Activated B cell treated with CpG ODN at 0.5 μM for 24 hours (primary cell): ENCODE results near the gene TMX2. TPM values are rescaled to one million over a fixed set of nuclear protein-coding genes. Genes with fewer than 3 reads are reported as not detected.

ENCODE experiments used
- ATAC-seq: fragments of 200-7000 bp; cut with Tn5 transposase; one replicate; pipeline ENCODE4 v1.10.0; 2021; ENCODE audit warnings: low read depth, mild to moderate bottlenecking, moderate library complexity
- CTCF ChIA-PET: fragments of 350-600 bp; sonication (Branson Sonifier 250); formaldehyde crosslinking; loops from one replicate; lab custom pipeline; 2021; ENCODE audit warnings: antibody characterized with exemption; lab: Charles Lee
- POLR2A ChIA-PET: fragments of 350-600 bp; sonication (Branson Sonifier 250); formaldehyde crosslinking; loops from one replicate; lab custom pipeline; 2021; ENCODE audit warnings: antibody characterized with exemption; lab: Charles Lee
- DNase-seq: peaks from one replicate; pipeline ENCODE4 v3.0.0; 2022
- H3K27ac Mint-ChIP-seq: one replicate; pipeline ENCODE4 v1.8.0; 2020; ENCODE audit warnings: mixed read lengths
- H3K27me3 Mint-ChIP-seq: one replicate; pipeline ENCODE4 v1.8.0; 2021; ENCODE audit warnings: mixed read lengths
- H3K36me3 Mint-ChIP-seq: one replicate; pipeline ENCODE4 v1.8.0; 2021; ENCODE audit warnings: low read depth, mixed read lengths
- H3K4me1 Mint-ChIP-seq: one replicate; pipeline ENCODE4 v1.8.0; 2021; ENCODE audit warnings: mixed read lengths
- H3K4me3 Mint-ChIP-seq: one replicate; pipeline ENCODE4 v1.8.0; 2020; ENCODE audit warnings: mild to moderate bottlenecking, mixed read lengths
- H3K9me3 Mint-ChIP-seq: one replicate; pipeline ENCODE4 v1.8.0; 2020; ENCODE audit warnings: mixed read lengths
- intact Hi-C: fragments of 100-400 bp; cut with micrococcal nuclease; formaldehyde crosslinking; loops from one replicate; pipeline ENCODE4 v1.15.1; 2024
- total RNA-seq: library from RNA; stranded (reverse); gene quantifications from 2 replicates; pipeline ENCODE4 v1.2.3, GENCODE V29; 2022
- TF ChIP-seq, protein P1 (sequence below): fragments of 200-600 bp; IDR thresholded peaks from one replicate; pipeline ENCODE4 v1.8.0; 2022; ENCODE audit warnings: antibody characterized with exemption, mild to moderate bottlenecking

TMX2 gene
- total RNA-seq, 1 donor from 2014 or later, result 53.2 TPM

DNA sequence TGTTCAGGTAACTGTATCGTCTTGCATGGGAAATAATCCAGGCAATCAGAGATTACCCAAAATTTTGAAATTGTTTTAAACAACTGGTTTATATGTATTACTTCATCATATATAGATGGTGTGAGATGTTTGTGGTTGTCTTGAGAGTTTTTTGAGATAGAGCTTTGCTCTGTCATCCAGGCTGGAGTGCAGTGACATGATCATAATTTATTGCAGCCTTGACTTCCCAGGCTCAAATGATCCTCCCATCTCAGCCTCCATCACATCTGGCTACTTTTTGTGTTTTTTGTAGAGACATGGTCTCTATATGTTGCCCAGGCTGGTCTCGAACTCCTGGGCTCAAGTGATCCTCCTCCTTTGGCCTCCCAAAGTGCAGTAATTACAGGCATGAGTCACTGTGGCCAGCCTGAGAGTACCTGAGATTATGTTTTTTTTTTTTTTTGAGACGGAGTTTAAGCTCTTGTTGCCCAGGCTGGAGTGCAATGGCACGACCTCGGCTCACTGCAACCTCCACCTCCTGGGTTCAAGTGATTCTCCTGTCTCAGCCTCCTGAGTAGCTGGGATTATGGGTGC, 60.7 kb downstream of the TMX2 start:
- ATAC-seq (no peak), DNase-seq (no peak)
- H3K36me3 Mint-ChIP-seq, result peaks cover 3% of the 10 kb centered on the region
- H3K4me3 Mint-ChIP-seq, result no peak overlapping the region
- no peaks in the 10 kb centered on the region for H3K27me3 Mint-ChIP-seq
- no peaks in the 10 kb centered on the region for H3K9me3 Mint-ChIP-seq
- POLR2A ChIA-PET, result interaction anchor here (0.7 kb wide), 1 partner anchor 124 kb away, joined by 3 read pairs; no protein-coding TSS in a partner anchor
- TF ChIP-seq, protein P1, sequence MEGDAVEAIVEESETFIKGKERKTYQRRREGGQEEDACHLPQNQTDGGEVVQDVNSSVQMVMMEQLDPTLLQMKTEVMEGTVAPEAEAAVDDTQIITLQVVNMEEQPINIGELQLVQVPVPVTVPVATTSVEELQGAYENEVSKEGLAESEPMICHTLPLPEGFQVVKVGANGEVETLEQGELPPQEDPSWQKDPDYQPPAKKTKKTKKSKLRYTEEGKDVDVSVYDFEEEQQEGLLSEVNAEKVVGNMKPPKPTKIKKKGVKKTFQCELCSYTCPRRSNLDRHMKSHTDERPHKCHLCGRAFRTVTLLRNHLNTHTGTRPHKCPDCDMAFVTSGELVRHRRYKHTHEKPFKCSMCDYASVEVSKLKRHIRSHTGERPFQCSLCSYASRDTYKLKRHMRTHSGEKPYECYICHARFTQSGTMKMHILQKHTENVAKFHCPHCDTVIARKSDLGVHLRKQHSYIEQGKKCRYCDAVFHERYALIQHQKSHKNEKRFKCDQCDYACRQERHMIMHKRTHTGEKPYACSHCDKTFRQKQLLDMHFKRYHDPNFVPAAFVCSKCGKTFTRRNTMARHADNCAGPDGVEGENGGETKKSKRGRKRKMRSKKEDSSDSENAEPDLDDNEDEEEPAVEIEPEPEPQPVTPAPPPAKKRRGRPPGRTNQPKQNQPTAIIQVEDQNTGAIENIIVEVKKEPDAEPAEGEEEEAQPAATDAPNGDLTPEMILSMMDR, result no peak
- CTCF ChIA-PET, result no interaction called here
- H3K27ac Mint-ChIP-seq, result peak overlapping the region; percentile 35
- intact Hi-C loops, result no loop called here
- H3K4me1 Mint-ChIP-seq, result peaks cover 30% of the 10 kb centered on the region

DNA sequence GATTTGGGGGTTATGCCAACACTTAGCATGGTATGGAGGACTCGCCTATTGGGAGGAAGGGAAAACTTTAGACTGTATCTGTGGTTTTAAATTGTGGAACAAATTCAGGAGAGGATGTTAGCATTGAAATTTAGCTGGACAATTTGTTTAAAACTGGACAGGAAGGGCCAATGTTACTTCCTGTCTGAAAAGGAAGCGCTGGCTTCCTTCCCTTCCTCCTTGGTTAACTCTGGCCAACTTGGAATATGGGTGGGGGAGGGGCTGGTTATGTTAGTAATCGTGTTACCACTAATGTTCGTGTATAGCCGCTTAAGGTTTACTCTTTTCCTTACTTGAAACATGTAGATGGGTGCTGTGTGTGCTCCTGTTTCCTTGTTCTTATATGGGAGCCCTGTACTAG, 63.1 kb downstream of the TMX2 start:
- no peak overlapping the region for H3K27ac Mint-ChIP-seq
- intact Hi-C loops, result loop anchor here (1.0 kb wide), 1 partner anchor 12 kb away; no protein-coding TSS in a partner anchor
- no peak for ATAC-seq
- ChIA-PET CTCF (interaction anchor here (1.2 kb wide), 1 partner anchor 10 kb away, joined by 3 read pairs; no protein-coding TSS in a partner anchor), POLR2A (interaction anchor here (0.7 to 1.0 kb wide), 2 partner anchors 9 to 152 kb away, joined by 3 to 7 read pairs; no protein-coding TSS in a partner anchor)
- H3K36me3 Mint-ChIP-seq, result peaks cover 3% of the 10 kb centered on the region
- no peaks in the 10 kb centered on the region for H3K9me3 Mint-ChIP-seq
- DNase-seq, result no peak
- TF ChIP-seq, protein P1, result no peak
- no peak overlapping the region for H3K4me3 Mint-ChIP-seq
- H3K4me1 Mint-ChIP-seq, result peaks cover 44% of the 10 kb centered on the region
- no peaks in the 10 kb centered on the region for H3K27me3 Mint-ChIP-seq

DNA sequence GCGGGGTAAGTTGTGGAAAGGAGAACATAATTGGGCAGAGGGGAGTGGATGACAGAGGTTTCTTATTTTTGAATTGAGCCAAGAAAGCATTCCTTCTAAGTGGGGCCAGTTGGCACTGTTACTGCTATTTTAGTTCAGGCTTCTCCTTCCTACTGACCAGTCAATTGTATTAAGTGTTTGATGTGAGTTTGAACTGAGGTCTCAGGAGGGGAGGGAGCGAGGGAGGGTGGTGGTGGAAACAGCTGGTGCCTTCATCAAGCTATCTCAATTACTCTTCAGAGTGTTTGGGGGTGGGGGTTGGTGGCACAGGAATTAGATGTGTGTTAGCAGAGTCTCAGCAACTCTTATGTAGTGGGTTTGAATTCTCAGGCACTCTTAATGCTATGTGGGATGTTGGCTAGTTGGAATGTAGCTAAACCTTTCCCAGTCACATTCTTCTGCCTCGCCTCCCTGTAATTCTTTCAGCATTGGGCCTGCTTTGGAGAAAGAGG, 63.7 kb downstream of the TMX2 start:
- peaks cover 42% of the 10 kb centered on the region for H3K4me1 Mint-ChIP-seq

DNA sequence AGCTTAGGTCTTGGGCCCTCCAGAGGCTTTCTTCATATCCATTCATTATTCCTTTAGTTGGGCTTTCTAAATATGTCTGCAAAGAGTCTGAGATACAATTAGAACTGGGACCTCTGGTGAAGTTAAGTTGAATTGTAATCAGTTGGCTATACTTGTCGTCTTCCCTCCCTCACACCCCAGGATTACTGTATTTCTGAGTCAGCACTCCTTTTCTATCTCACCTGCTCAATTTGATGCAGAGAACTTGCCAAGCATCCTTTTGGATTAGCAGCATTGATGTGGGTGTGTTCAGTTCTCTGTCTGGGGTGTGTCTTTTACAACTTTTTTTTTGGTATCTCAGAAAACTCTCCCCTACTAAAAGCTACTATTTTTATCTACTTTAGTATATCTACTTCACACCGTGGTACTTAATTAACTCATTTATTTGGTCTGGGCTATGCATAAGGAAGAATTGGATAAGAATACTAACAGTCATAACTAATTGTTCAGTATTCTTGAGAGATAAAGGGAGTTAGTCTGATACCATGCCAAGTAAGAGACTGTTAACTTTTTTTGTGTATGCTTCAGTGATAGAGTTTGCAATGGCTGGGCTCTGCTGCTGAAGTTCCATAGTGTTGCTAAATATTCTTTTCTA, 64.3 kb downstream of the TMX2 start:
- Mint-ChIP-seq H3K36me3 (peaks cover 3% of the 10 kb centered on the region), H3K9me3 (no peaks in the 10 kb centered on the region), H3K27ac (no peak overlapping the region), H3K4me1 (peaks cover 44% of the 10 kb centered on the region), H3K4me3 (no peak overlapping the region), H3K27me3 (no peaks in the 10 kb centered on the region)
- CTCF ChIA-PET, result interaction anchor here (1.2 kb wide), 1 partner anchor 8 kb away, joined by 3 read pairs; no protein-coding TSS in a partner anchor
- ATAC-seq, result no peak
- TF ChIP-seq, protein P1, result no peak
- intact Hi-C loops, result no loop called here
- POLR2A ChIA-PET, result interaction anchor here (1.0 kb wide), 1 partner anchor 8 kb away, joined by 3 read pairs; no protein-coding TSS in a partner anchor
- DNase-seq, result no peak

More for the DNA sequence above, 63.7 kb downstream of the TMX2 start:
- DNase-seq (no peak), ATAC-seq (no peak)
- ChIA-PET CTCF (interaction anchor here (1.2 kb wide), 1 partner anchor 9 kb away, joined by 3 read pairs; no protein-coding TSS in a partner anchor), POLR2A (interaction anchor here (1.0 kb wide), 1 partner anchor 9 kb away, joined by 3 read pairs; no protein-coding TSS in a partner anchor)
- peaks cover 3% of the 10 kb centered on the region for H3K36me3 Mint-ChIP-seq
- H3K27me3 Mint-ChIP-seq, result no peaks in the 10 kb centered on the region
- no peak overlapping the region for H3K4me3 Mint-ChIP-seq
- no peaks in the 10 kb centered on the region for H3K9me3 Mint-ChIP-seq
- H3K27ac Mint-ChIP-seq, result no peak overlapping the region
- TF ChIP-seq, protein P1, result no peak
- intact Hi-C loops, result no loop called here

DNA sequence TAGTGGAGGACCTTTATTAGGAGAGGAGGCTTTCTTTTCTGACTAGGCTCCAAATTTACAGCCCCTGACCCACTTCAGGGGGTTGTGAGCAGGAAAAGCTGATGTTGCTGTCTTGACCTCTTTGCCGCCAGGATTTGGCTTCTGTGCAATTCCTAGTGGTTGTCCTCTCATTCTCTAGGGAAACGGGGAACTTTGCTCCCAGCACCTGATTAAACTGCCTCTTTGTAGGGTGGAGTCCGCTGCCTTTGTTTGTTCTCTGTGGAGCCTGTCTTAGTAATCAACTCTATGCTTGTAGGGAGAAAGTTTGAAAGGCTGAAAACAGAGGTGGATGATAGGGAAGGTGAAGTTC, 65.5 kb downstream of the TMX2 start:
- CTCF ChIA-PET, result interaction anchor here (1.1 to 1.4 kb wide), 2 partner anchors 22 to 254 kb away, joined by 4 to 5 read pairs; no protein-coding TSS in a partner anchor

More for the DNA sequence above, 65.5 kb downstream of the TMX2 start:
- no peak for ATAC-seq
- Mint-ChIP-seq H3K27ac (no peak overlapping the region), H3K4me1 (peaks cover 51% of the 10 kb centered on the region), H3K4me3 (no peak overlapping the region), H3K9me3 (no peaks in the 10 kb centered on the region), H3K36me3 (peaks cover 3% of the 10 kb centered on the region), H3K27me3 (no peaks in the 10 kb centered on the region)
- intact Hi-C loops, result no loop called here
- no peak for DNase-seq
- POLR2A ChIA-PET, result no interaction called here
- TF ChIP-seq, protein P1, result no peak
